NOMO-1 treated with dmso at 0.1 percent for 144 hours (cell line): Measurements from ENCODE around the gene DUS1L.

Experiments
- DNase-seq: peaks from one replicate; lab custom pipeline; 2025; ENCODE audit not compliant: unreplicated experiment; lab: John Stamatoyannopoulos, UW

DUS1L gene

DNA sequence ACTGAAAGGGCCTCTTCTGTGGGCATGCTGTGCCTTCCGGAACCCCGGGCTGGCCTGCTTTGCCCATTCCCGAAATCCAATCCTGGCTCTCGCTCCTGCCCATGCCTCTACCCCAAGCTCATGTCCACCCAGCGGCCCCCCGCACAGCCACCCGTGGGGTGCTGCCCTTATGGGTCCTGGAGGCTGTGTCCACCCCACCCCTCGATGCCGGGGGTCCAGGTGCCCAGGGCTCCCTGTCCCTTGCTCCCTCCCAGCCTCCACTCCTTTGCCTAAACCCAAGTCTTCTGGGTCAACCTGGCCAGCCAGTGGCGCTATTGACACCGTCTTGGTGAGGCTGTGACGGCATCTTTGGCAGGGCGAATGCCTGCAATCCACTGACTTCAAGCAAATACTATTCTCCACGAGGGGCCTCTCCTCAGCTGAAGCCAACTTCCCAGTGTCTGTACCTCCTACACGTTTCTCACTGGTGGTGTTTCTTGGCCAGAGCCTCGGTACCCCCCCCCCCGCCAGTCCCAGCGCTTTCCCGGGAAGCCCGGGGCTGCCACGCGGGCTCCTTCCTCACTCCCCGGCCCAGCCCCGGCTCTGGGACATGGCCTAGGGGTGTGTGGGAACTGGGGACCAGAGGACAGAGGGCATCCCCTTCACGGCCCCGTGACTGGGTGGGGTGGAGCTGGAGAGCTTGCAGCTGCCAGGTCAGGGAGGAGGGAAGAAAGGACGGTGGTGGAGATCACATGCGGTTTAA lies 12.2 kb upstream of the DUS1L start:
- no peak for DNase-seq

DNA sequence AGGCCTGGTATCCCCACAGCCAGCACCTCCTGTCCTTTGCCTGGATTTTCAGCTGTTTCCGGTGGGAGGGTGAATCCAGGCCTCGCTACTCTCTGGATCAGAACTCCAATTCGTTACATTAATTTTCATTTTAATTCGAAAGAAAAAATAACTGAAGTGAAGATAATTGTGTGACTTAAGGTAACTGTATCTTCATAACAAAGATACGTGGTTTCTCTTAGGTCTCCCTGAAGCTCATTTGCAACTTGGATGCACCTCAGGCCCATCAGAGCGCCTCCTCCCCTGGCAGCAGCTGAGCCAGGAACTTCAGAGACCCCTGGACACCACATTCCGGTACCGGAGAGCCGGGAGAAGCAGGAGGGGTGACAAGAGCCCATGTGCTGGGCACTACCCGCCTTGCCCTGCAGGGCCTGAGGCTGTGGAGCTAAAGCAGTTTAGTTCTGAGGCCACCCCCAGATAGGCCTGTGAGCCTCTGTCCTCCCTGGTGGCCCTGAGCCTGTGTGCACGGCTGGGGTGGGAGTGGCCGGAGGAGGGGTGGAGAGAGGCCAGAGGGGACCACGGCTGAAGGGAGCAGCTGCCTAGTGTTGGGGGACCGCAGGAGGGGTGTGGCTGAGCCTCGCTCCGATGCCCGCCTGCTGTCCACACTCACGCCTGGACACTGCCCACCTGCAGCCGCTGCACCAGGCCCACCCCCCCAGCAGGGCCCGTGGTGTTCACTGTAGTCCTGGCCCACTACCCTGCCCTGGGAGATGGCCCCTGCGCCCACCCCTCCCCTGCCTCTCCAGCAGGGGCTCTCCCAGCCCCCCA lies 11.4 kb upstream of the DUS1L start:
- no peak for DNase-seq

DNA sequence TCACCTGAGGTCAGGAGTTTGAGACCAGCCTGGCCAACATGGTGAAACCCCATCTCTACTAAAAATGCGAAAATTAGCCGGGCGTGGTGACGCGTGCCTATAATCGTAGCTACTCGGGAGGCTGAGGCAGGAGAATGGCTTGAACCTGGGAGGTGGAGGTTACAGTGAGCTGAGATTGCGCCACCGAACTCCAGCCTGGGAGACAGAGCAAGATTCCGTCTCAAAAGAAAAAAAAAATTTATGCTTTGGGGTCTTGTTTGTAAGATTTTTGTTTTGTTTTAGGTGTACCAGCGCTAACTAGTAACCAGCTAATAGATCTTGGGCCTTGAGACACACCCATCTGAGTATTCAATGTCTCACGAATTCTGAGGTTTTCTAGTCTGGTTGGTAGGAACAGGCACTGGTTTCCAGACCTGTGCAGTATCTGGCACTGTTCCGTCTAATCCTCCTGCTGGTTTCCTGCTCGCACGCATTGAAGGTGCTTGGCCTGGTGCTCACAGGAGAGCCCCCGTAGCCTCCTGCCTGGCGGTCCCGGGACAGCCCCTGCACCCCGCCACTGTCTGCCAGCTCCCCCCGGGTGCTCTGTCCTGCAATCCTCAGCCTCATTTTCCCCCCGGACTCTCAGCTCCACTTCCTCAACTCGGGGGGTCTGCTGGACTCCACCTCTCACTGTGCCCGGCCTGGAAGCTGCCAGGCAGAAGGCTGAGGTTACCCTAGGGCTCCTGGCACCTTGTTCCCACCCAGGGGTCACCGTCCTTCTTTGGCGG lies 10.6 kb upstream of the DUS1L start:
- no peak for DNase-seq

DNA sequence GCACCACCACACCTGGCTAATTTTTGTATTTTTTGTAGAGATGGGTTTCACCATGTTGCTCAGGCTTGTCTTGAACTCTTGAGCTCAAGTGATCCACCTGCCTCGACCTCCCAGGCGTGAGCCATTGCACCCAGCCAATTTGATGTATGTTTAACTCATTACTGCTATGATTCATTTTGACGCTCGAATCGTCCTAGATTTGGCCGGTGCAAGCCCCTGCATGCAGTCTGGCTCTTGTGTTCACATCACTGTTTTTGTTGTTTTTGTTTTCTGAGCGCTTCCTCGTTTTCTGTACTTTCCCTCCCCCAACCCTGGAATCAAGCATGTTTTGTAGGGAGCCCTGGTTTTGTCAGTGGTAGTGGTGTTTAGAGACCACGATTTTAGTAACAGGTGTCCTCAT lies 7.8 kb upstream of the DUS1L start:
- DNase-seq, result no peak

DNA sequence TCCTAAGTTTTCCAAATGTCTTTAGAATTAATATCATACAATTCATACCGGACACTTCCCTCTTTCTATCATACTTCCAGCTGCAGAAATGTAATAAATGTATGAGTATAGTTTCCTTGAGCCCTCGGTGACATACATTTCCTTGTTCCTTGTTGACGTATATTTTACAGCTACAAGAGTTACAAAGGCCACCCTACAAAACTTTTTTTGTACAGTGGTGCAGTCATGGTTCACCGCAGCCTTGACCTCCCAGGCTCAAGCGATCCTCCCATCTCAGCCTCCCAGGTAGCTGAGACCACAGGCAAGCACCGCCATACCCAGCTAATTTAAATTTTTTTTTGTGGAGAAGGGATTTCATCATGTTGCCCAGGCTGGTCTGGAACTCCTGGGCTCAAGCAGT lies 7.2 kb upstream of the DUS1L start:
- no peak for DNase-seq

DNA sequence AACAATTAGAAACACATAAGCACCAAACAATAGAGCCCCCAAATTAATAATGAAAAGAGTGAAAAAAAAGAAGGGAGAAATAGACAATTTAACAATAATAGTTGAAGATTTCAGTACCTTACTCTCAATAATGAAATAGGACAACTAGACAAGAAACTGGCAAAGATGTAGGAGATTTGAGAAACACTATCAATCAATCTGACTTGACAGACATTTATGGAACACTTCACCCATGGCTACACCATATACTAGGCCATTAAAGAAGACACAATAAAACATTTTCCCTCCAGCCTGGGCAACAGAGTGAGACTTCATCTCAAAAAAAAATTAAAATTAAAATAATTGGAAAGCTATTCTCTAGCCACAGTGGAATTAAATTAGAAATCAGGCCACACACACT lies 5.0 kb upstream of the DUS1L start:
- no peak for DNase-seq

DNA sequence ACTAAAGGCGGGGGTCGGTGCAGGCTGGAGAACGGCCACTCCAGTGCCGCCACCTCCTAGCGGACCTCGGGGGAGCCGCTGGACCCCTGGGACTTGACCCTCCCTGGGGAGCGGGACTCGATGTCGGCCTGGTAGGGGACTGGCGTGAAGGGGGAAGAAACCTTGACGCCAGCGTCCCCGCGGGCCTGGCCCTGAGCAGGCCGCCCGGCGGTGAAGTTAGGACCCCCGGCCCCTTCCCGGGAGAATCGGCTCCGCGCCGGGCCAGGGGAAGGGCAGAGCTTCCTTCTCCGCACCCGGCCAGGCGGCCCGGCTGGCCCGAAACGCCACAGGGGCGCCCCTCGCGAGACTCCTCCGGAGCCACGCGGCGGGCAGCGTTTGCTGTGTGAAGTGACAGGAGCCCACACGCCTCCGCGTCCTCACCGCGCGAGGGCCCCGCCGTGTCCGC lies 389 bp downstream of the DUS1L start:
- DNase-seq, result no peak

DNA sequence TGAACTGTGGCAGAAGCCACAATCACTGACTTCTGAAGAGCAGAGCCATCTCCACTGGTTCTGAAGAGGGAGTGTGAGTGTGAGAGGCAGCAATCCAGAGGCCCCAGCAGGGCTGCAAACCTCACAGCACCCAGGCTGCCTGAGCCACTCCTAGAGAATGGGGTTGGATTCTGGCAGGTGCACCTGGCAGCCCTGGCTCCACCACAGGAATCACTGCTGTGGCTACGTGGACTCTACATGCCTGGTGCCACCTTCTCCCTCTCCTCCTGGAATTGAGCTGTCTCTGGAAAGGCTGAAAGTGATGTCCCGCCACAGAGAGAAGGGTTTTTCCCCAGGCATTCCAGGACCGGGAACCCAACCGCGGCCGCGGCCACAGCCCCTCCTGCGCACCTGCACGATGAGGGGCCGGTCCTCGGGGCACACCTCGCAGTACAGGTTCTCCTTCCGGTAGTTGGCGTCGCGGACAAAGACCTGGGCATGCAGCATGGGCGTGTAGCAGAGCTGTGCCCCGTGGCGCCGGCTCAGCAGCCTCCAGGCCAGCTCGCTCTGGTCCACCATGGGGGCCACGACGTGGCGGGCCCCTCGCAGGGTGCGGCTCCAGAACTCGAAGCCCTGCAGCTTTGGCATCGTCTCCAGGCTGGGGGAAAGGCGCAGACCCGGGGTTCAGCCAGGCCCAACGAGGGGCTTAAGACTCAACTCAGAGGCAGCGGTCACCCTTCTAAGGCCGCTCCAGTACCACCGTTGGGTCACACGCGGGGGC lies 991 bp downstream of the DUS1L start:
- no peak for DNase-seq

DNA sequence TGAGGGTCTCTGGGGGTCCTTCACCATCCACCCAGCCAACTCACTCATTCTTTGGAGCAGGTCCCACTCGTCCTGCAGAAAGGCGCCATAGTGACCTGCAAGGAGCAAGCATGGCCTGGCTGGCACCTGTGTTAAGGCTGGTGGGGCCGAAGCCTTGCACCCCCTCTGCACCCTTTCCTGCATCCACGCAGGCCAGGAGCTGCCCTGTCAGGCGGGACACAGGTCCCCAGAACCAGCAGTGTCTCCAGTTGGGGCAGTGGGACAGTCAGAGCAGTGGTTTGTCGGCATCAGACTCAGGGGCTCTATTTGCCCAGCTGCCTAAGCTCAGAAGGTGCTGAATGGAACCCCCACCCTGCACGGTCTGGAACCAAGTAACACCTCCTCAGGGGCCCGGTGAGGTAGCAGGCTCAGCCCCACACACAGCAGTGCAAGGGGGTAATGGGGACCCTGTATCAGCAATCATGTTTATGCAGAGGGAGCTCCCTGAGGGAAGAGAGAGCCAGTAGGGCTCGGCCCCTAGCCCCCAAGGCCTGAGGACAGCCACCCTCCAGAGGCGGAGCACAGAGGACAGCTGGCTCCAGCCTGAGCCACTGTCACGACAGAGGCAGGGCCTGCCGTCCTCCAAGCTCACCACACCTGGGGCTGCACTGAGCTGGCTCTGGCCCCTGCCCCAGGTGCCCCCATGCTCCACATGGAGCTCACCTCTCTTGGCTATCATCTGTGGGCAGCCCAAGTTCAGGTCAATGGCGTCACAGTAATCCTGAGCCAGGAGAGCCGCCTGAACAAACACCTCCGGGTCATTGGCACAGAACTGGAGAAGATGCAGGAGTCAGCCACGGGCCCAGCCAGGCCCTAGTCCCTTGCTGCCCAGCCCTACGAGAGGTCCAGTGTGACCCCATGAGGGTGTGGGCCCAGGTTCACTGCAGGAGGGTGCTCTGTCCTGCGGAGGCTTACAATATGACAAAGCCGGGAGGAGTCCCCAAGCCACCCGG lies 1.9 kb downstream of the DUS1L start:
- no peak for DNase-seq

DNA sequence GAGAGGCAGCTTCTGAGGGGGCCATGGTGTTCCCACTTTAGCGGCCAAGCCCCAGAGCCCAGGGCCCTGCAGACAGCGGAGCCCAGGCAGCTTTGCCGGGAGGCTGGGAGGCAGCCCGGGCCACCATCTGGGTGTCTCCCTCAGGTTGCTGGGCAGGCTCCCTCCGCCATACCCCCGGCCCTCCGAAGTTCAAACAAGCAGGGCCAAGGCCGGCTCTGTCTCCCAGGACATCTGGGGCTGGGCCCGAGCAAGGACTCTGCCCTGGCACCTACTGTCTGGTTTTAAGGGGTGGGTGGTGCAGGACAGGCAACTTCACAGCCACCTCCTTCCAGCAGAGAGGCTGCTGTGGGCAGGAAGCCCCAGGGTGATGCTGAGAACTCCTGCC lies 2.6 kb downstream of the DUS1L start:
- DNase-seq, result no peak

DNA sequence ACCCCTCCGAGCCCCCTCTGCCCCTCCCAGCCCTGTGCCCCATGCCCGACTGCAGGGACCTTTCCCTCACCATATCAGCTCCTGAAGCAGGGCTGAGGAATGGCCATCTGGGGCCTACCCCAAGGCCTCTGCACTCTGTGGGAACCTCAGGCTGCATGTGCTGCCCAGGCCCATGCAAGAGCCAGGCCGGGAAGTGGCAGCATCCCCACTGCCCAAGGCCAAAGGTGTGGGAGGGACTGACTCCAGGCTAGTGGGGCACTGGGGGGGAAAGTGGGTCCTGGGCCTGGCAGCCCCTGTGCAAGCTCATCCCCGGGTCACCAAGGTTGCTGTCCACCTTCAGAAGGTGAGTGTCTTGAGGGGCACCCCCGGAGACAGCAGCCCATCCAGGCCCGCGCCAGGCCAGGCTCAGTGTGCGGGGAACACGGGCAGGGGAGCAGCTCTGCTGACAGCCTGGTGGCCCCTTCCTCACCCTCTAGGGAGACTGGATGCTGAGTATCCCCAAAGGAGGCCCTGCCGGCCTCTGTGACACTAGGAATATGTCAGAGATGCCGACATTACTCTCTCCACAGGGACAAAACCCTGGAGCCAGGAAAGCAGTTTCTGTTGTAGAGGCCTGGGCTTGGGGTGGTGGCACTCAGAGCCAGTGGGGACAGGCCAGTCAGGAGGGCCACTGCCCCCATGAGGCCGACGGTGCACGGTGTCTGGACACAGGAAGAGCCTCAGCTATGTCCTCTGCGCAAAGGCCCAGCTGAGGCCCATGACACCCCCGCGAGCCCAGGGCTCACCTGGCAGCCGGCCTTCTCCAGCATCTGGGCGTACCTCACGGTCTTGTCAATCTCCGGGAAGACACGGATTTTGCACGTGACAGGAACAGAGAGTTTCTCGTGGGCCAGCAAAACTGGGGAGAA lies 3.3 kb downstream of the DUS1L start:
- no peak for DNase-seq

DNA sequence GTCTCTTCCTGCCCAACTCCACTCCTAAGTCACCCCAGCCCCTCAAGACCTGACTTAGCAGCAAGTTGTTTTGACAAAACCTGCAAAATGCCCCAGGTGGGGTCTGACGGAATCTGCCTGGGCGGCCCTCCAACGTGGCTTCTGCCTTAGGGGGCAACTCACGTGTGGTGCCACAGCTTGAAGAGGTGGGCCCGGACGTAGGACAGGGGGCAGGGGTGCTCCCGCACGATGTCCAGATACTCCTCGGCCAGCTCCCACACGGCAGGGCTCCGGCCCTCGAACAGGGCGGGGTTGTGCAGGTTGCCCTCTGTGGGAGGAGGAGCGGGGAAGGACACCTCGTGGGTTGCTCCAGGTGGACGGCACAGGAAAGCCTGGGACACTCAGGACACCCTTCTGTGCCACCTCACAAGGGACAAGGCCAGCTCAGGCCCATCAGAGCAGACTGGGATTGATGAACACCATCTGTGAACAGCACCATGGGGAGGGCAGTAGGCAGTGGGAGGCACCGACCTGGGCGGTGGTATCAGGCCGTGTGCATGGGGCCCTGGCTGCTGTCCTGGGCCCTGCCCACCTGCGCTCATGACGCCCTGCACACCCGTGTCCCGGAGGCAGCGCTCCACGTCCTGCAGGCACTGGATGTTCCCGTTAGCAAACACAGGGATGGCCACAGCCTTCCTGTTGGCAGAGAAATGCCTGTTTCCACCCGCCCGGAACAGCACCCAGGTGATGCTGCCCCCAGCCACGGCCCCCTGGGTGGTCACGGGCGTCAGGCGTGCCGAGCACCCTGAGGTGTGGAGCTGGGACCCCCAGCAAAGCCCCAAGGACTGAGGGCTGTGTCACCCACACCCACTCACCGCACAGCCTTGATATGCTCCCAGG lies 4.3 kb downstream of the DUS1L start:
- DNase-seq, result no peak

DNA sequence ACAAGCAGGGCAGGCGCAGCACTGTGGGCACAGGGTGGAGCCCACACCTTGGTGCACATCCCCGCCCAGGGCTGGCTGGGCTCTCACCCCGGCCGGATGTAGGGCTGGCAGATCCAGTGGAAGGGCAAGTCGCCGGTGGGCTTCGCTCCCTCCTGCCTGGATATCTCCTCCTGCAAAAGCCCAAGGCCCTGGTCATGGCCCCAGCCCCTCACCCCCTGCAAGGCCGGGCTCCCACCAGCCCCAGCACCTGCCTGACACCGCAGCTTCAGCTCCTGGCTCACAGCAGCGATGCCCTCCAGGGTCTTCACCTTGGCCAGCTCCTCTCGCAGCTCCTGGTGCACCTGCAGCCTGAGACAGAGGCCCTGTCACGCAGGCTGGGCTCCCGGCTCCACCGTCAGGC lies 5.0 kb downstream of the DUS1L start:
- no peak for DNase-seq

DNA sequence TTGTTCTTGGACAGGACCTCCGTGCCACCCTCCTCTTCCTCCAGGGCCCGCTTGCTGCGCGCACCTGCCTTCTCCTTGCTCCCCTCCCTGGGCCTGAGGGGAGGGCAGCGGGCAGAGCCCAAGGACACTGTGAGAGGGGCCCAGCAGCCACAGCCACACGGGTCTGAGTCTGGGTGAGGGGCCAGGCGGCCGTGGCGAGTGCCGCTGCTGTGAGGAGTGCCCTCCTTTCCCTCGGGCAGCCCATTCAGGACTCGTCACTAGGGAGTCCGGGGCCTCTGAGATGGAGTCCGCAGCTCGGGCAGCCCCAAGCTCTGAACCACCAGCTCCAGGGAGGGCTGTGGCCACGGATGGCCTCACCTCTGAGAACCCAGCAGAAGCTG lies 5.6 kb downstream of the DUS1L start:
- DNase-seq, result no peak

DNA sequence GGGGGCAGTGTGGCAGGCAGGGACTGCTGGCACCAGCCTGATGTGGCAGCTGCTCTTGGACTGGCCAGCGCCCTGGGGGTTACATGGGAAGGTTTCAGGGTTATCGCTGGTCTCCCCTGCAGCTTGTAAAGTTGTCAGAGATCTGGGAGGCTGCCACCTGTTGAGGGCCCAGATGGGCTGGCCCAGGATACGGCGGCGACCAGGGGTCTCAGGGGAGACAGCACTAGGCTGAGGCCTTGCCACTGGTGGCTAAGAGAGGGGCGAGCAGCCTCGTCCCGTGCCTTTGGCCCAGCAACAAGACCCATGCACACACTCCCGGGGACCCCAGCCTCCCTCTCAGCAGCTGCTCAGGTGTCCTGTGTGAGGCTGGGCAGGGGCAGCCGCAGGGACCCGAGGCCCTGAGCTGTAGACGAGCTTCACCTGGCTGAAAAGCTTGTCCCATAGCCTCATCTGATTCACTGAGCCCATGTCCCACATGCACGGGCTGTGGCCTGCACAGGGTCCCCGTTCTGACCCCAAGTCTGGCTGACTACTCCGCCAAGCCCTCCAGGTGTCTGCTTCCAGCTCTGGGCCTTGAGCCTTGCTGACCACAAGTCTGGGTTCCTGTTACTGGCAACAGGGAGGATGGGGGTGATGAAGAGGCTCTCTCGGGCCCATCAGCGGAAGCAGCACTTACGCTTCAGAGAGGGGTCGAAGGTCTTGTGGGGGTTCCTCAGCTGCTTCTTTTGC lies 6.2 kb downstream of the DUS1L start:
- no peak for DNase-seq

DNA sequence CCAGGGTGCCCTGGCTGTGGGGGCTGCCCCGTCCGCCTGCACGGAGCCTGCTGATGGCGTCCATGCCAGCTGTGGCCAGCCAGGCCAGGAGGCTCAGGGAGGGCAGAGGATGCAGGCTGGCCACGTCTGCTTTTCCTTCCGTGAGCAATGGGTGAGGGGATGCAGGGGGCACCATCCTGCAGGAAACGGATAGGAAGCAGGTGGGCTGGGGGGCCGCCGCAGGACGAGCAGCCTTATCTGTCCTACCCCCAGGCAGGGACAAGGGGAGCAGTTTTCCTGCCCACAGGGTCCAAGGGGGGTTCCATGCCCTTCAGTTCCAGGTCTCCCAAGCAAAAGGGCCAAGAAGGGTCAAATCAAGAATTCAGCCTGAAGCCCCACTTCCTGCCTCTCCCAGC lies 6.8 kb downstream of the DUS1L start:
- DNase-seq, result no peak

DNA sequence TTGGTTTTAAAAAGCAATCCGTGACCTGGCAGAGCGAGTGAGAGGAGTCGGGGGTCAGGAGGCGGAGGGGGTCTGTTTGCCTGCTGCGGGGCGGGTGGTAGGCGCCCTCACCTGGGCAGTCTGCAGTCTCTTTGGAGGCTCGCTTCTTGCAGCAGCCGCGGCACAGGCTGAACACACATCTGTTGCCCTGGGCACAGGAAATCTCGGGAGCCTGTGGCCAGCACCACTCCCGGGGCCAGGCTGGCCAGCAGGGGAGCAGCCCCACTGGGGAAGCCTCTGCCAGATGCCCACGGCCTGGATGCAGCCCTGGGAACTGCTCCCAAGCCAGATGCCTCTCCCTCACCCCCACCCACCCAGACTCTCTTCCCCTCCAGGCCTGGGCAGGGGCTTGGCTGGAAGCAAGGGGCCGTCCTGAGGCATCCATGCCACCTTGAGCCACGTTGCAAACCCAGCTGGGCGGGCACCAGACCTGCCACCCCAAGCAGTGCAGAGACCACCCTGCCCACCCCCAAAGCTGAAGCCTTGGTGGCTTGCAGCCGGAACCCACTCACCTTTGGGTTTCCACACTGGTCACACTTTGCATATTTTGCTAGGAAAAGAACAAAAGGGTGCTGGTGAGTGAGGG lies 7.3 kb downstream of the DUS1L start:
- no peak for DNase-seq
